ENCODE measurements around the gene CEP250.

Gene CEP250

DNA sequence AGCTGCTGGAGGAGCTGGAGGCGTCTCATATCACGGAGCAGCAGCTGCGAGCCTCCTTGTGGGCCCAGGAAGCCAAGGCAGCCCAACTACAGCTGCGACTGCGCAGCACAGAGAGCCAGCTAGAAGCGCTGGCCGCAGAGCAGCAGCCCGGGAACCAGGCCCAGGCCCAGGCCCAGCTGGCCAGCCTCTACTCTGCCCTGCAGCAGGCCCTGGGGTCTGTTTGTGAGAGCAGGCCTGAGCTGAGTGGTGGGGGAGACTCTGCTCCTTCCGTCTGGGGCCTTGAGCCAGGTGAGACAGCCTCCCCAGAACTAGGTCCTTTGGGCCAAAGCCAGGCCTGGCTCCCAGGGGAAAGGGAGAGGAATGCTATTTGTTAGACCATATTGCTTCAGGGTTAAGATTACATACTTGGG lies 42.4 kb downstream of the CEP250 start:
- peaks cover 2% of the 10 kb centered on the region; the same call in 1 of the 2 replicates for H3K36me3 ChIP-seq (ENCODE audit: low read length)

DNA sequence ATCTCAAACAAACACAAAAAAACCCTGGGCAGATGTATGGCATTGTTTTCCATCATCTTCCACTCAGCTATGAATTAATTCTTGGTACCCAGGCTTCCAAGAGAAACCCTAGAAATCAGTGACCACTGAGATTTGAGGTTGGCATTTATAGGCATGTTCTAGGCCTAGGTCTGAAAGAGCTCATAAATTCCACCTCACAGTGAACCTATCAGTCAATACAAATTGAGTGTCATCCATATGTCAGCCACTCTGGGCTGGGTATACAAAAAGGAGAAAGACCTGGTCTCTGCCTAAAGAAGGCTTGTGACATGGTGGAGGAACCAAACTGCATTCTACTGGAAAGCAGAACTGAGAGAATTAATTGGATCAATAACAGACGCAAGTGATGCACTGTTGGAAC lies 43.9 kb downstream of the CEP250 start:
- 0 out of 2 replicates have a peak, but pooled peaks cover 6% of the 10 kb centered on the region for H3F3A ChIP-seq (ENCODE audit: insufficient read depth)
- H3K9ac ChIP-seq (ENCODE audit: low read length), result no peak overlapping the region
- TF ChIP-seq, protein P1, sequence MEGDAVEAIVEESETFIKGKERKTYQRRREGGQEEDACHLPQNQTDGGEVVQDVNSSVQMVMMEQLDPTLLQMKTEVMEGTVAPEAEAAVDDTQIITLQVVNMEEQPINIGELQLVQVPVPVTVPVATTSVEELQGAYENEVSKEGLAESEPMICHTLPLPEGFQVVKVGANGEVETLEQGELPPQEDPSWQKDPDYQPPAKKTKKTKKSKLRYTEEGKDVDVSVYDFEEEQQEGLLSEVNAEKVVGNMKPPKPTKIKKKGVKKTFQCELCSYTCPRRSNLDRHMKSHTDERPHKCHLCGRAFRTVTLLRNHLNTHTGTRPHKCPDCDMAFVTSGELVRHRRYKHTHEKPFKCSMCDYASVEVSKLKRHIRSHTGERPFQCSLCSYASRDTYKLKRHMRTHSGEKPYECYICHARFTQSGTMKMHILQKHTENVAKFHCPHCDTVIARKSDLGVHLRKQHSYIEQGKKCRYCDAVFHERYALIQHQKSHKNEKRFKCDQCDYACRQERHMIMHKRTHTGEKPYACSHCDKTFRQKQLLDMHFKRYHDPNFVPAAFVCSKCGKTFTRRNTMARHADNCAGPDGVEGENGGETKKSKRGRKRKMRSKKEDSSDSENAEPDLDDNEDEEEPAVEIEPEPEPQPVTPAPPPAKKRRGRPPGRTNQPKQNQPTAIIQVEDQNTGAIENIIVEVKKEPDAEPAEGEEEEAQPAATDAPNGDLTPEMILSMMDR (IDR thresholded peaks at IDR 0.05; ENCODE audit: insufficient read depth, low read length, poor library complexity, severe bottlenecking), result no peak
- TF ChIP-seq EZH2phosphoT487 (conservative IDR thresholded peaks at IDR 0.05; ENCODE audit: low read length), result no peak
- no peak overlapping the region for H3K4me3 ChIP-seq (ENCODE audit: insufficient read depth, low read length, poor library complexity, severe bottlenecking)
- H3K9me3 ChIP-seq (ENCODE audit: insufficient read depth, low read length), result no peaks in the 10 kb centered on the region
- H3K27ac ChIP-seq (ENCODE audit: low read depth, low read length), result no peak overlapping the region
- H3K79me2 ChIP-seq (ENCODE audit: insufficient read depth, low read length), result no peaks in the 10 kb centered on the region
- H2AFZ ChIP-seq (ENCODE audit: low read depth, low read length, severe bottlenecking), result no peak overlapping the region
- H3K36me3 ChIP-seq (ENCODE audit: low read length), result peaks cover 2% of the 10 kb centered on the region; the same call in 1 of the 2 replicates
- no peak overlapping the region for H3K4me2 ChIP-seq (ENCODE audit: low read depth, low read length, poor library complexity, severe bottlenecking)
- no peaks in the 10 kb centered on the region for H3K27me3 ChIP-seq (ENCODE audit: low read length)
- no peaks in the 10 kb centered on the region for H3K9me2 ChIP-seq (replicated peaks; ENCODE audit: insufficient read depth, low read length)
- no peaks in the 10 kb centered on the region for H4K20me1 ChIP-seq (ENCODE audit: low read depth, low read length)

More for the DNA sequence above, 42.4 kb downstream of the CEP250 start:
- no peak overlapping the region for H3K9ac ChIP-seq (ENCODE audit: low read length)
- H3K79me2 ChIP-seq (ENCODE audit: insufficient read depth, low read length), result no peaks in the 10 kb centered on the region; the same call in 1 of the 2 replicates
- H3K9me3 ChIP-seq (ENCODE audit: insufficient read depth, low read length), result no peaks in the 10 kb centered on the region
- H3K4me3 ChIP-seq (ENCODE audit: insufficient read depth, low read length, poor library complexity, severe bottlenecking), result no peak overlapping the region
- no peak for TF ChIP-seq EZH2phosphoT487 (conservative IDR thresholded peaks at IDR 0.05; ENCODE audit: low read length)
- TF ChIP-seq, protein P1 (IDR thresholded peaks at IDR 0.05; ENCODE audit: insufficient read depth, low read length, poor library complexity, severe bottlenecking), result no peak
- H3F3A ChIP-seq (ENCODE audit: insufficient read depth), result 0 out of 2 replicates have a peak, but pooled peaks cover 6% of the 10 kb centered on the region
- no peaks in the 10 kb centered on the region for H3K9me2 ChIP-seq (replicated peaks; ENCODE audit: insufficient read depth, low read length)
- no peak overlapping the region for H2AFZ ChIP-seq (ENCODE audit: low read depth, low read length, severe bottlenecking)
- no peaks in the 10 kb centered on the region for H4K20me1 ChIP-seq (ENCODE audit: low read depth, low read length)
- no peak overlapping the region for H3K4me2 ChIP-seq (ENCODE audit: low read depth, low read length, poor library complexity, severe bottlenecking)
- H3K27me3 ChIP-seq (ENCODE audit: low read length), result no peaks in the 10 kb centered on the region
- no peak overlapping the region for H3K27ac ChIP-seq (ENCODE audit: low read depth, low read length)

DNA sequence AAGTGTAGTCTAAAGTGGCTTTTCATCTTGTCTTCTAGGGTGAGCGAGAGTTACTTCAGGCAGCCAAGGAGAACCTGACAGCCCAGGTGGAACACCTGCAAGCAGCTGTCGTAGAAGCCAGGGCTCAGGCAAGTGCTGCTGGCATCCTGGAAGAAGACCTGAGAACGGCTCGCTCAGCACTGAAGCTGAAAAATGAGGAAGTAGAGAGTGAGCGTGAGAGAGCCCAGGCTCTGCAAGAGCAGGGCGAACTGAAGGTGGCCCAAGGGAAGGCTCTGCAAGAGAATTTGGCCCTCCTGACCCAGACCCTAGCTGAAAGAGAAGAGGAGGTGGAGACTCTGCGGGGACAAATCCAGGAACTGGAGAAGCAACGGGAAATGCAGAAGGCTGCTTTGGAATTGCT lies 47.0 kb downstream of the CEP250 start:
- Histone ChIP-seq H2AFZ (ENCODE audit: low read depth, low read length, severe bottlenecking) (no peak overlapping the region), H3F3A (ENCODE audit: insufficient read depth) (0 out of 2 replicates have a peak, but pooled peaks cover 6% of the 10 kb centered on the region), H3K9ac (ENCODE audit: low read length) (no peak overlapping the region), H3K79me2 (ENCODE audit: insufficient read depth, low read length) (no peaks in the 10 kb centered on the region), H3K36me3 (ENCODE audit: low read length) (no peaks in the 10 kb centered on the region), H4K20me1 (ENCODE audit: low read depth, low read length) (no peaks in the 10 kb centered on the region), H3K9me2 (replicated peaks; ENCODE audit: insufficient read depth, low read length) (no peaks in the 10 kb centered on the region), H3K27me3 (ENCODE audit: low read length) (no peaks in the 10 kb centered on the region), H3K27ac (ENCODE audit: low read depth, low read length) (peak overlapping the region; percentile 48), H3K9me3 (ENCODE audit: insufficient read depth, low read length) (no peaks in the 10 kb centered on the region), H3K4me2 (ENCODE audit: low read depth, low read length, poor library complexity, severe bottlenecking) (no peak overlapping the region), H3K4me3 (ENCODE audit: insufficient read depth, low read length, poor library complexity, severe bottlenecking) (no peak overlapping the region)
- TF ChIP-seq, protein P1 (IDR thresholded peaks at IDR 0.05; ENCODE audit: insufficient read depth, low read length, poor library complexity, severe bottlenecking), result no peak
- TF ChIP-seq EZH2phosphoT487 (conservative IDR thresholded peaks at IDR 0.05; ENCODE audit: low read length), result no peak
